Kidney (tissue), 14 donors: ENCODE measurements around the gene TMEM86B. TPM values are rescaled to one million over a fixed set of nuclear protein-coding genes. Genes with fewer than 3 reads are reported as not detected.
"Not testable (repeated sequence)": the region's sequence is repeated elsewhere in the genome, so short reads cannot be mapped to it uniquely, and the experiment has no call there.

Experiments
- DNase-seq, 5 donors: peaks; one replicate each; pipeline ENCODE4 v3.0.0-alpha.2; 2013 to 2020
- FAIRE-seq: peaks from 2 replicates; lab custom pipeline; 2012; peaks lifted over from hg19 to GRCh38; lab: Jason Lieb, UNC
- H3K27ac ChIP-seq, 2 donors: one replicate each; pipeline ENCODE4 v1.7.0; 2013; ENCODE audit warnings: low read depth in 2 of 2, low read length in 2 of 2, inconsistent platforms in 1 of 2
- H3K27me3 ChIP-seq: one replicate; pipeline ENCODE4 v1.7.1; 2013; ENCODE audit warnings: low read length, inconsistent platforms; ENCODE audit not compliant: control insufficient read depth, insufficient read depth
- H3K36me3 ChIP-seq, 3 donors: one replicate each; pipeline versions ENCODE4 v1.7.0 to v1.7.1; 2013; ENCODE audit warnings: low read length in 3 of 3, control low read depth in 1 of 3, inconsistent platforms in 1 of 3; ENCODE audit not compliant: insufficient read depth in 3 of 3, control insufficient read depth in 2 of 3
- H3K4me1 ChIP-seq, 3 donors: one replicate each; pipeline versions ENCODE4 v1.7.0 to v1.7.1; 2013; ENCODE audit warnings: low read length in 3 of 3, inconsistent platforms in 1 of 3, low read depth in 1 of 3; ENCODE audit not compliant: control insufficient read depth in 2 of 3, insufficient read depth in 2 of 3
- H3K4me3 ChIP-seq, 3 donors: one replicate each; pipeline versions ENCODE4 v1.7.0 to v1.8.1; 2013; ENCODE audit warnings: low read length in 3 of 3, control low read depth in 1 of 3, inconsistent platforms in 1 of 3
- H3K9ac ChIP-seq, 3 donors: one replicate each; pipeline versions ENCODE4 v1.7.0 to v1.7.1; 2013; ENCODE audit warnings: low read length in 3 of 3, control low read depth in 1 of 3, inconsistent platforms in 1 of 3
- H3K9me3 ChIP-seq, 3 donors: one replicate each; pipeline versions ENCODE4 v1.7.0 to v1.7.1; 2013; ENCODE audit warnings: low read length in 3 of 3, control low read depth in 1 of 3, inconsistent platforms in 1 of 3; ENCODE audit not compliant: control insufficient read depth in 2 of 3, insufficient read depth in 1 of 3
- CTCF ChIP-seq: IDR thresholded peaks from 3 replicates; pipeline ENCODE4 v1.5.1; 2012; ENCODE audit warnings: mild to moderate bottlenecking, moderate library complexity, borderline replicate concordance; ENCODE audit not compliant: insufficient read depth; ENCODE audit errors: extremely low read depth
- intact Hi-C: fragments of 100-400 bp; cut with DNase I; formaldehyde crosslinking; loops from one replicate; pipeline ENCODE4 v1.11.1; 2022
- polyA plus RNA-seq: library from polyadenylated mRNA; stranded (reverse); fragments of 350-450 nt; fragmentation: Illumina TruSeq; extraction: RNeasy Lipid Tissue Mini Kit (QIAGEN cat#74804); gene quantifications from one replicate; pipeline ENCODE4 v1.2.3, GENCODE V29; 2014; ENCODE audit warnings: low read depth, low replicate concordance; ENCODE audit not compliant: insufficient read depth
- total RNA-seq: library from RNA; stranded (reverse); fragmentation: NEBNext Ultra II Directional; extraction: Animal tissue kit (Norgen Biotek cat#: 25700); gene quantifications from one replicate; pipeline ENCODE4 v1.2.1, GENCODE V29; 2021
- donor health status: control.
- donor health status: control.
- donor health status: control.
- donor health status: control.
- donor health status: control.
- donor health status: DM: yes; HTN: yes; CAD: no.
- donor health status: Normal renal cell carcinoma (clear cell type).

The TMEM86B gene
- total and polyA plus RNA-seq, 2 donors from 2014 or later = 3.3 to 4.6 TPM

- Histone ChIP-seq H3K9me3 (no peaks in the 10 kb centered on the region), H3K4me3 (no peak overlapping the region), H3K36me3 (peaks cover 0 to 2% (median 0%) of the 10 kb centered on the region in 3 donors), H3K27ac (no peak overlapping the region), H3K9ac (no peak overlapping the region), H3K27me3 (no peaks in the 10 kb centered on the region), H3K4me1 (peaks cover 0 to 3% (median 0%) of the 10 kb centered on the region in 3 donors)
- intact Hi-C loops = no loop called here
- DNase-seq (no peak), FAIRE-seq (no peak)
- no peak for TF ChIP-seq CTCF
Observed at GRCh38 chr19:55225415-55225958, 3.1 kb downstream of the TMEM86B start.

- H3K27me3 ChIP-seq, H3K4me1 ChIP-seq, H3K9me3 ChIP-seq, H3K9ac ChIP-seq, H3K27ac ChIP-seq, H3K4me3 ChIP-seq, FAIRE-seq, H3K36me3 ChIP-seq, intact Hi-C loops, DNase-seq: not testable (repeated sequence)
Observed at GRCh38 chr19:55224679-55225414, 3.7 kb downstream of the TMEM86B start.

- Histone ChIP-seq H3K27me3 (no peaks in the 10 kb centered on the region), H3K4me1 (peaks cover 0 to 3% (median 0%) of the 10 kb centered on the region in 3 donors), H3K36me3 (peaks cover 0 to 2% (median 0%) of the 10 kb centered on the region in 3 donors), H3K9ac (no peak overlapping the region), H3K27ac (no peak overlapping the region), H3K4me3 (no peak overlapping the region), H3K9me3 (no peaks in the 10 kb centered on the region)
- no peak for TF ChIP-seq CTCF
- FAIRE-seq (no peak), DNase-seq (no peak)
- intact Hi-C loops = no loop called here
Observed at GRCh38 chr19:55224038-55224665, 4.4 kb downstream of the TMEM86B start.
